H1 (cell line): Measurements from ENCODE around the gene MUC5AC. TPM values are rescaled to one million over a fixed set of nuclear protein-coding genes. Genes with fewer than 3 reads are reported as not detected.

ENCODE experiments used
- ZNF274 ChIP-seq: IDR thresholded peaks from 2 replicates; pipeline ENCODE4 v1.7.0; 2012; ENCODE audit warnings: low read length, borderline replicate concordance; ENCODE audit errors: extremely low read depth
- polyA plus RNA-seq, 7 experiments: library from polyadenylated mRNA; depleted of rRNA in 3 of 7; stranded (reverse) in 5 of 7; unstranded in 2 of 7; fragments of >200 nt in 5 of 7; fragments of 200-250 nt in 2 of 7; gene quantifications; 1 replicate in 5 of 7; 2 replicates in 1 of 7; 4 replicates in 1 of 7; pipeline versions ENCODE4 v1.2.1 to v1.2.3, GENCODE V29; 2011 to 2013; ENCODE audit warnings: missing spikeins in 2 of 7, mixed read lengths in 2 of 7
- total RNA-seq: library from RNA; stranded (reverse); fragmentation: NEBNext Ultra II Directional; extraction: Animal tissue kit (Norgen Biotek cat#: 25700); gene quantifications from 2 replicates; pipeline ENCODE4 v1.2.1, GENCODE V29; 2021
- TF ChIP-seq, protein P1 (sequence below): IDR thresholded peaks from 2 replicates; pipeline ENCODE4 v1.6.1; 2012; ENCODE audit warnings: low read length, inconsistent platforms

Gene MUC5AC
- total and polyA plus RNA-seq, 2 of the 8 experiments (the other 6 are each of a cell fraction or from before 2014, with no cell fraction given): not detected

DNA sequence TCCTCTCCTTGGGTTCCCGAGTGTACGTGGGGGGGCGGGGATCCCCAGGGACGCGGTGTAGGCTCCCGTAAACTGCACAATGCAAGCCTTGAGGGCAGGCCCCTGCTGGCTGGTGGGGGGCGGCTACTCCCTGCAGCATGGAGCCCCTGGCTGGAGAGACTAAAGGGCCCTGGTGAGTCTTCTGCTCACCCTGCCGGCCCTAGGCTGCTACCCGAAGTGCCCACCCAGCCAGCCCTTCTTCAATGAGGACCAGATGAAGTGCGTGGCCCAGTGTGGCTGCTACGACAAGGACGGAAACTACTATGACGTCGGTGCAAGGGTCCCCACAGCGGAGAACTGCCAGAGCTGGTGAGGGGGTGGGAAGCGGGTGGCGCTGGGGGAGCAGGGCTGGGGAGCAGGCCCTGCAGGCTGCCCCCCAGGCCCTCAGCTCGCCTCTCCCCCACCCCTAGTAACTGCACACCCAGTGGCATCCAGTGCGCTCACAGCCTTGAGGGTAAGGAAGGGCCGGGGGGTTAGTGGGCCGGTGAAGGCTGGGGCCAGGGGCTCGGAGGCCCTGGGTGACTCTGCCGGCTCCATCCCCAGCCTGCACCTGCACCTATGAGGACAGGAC lies 81.9 kb downstream of the MUC5AC start (continued):
- no peak for TF ChIP-seq ZNF274
- TF ChIP-seq, protein P1, sequence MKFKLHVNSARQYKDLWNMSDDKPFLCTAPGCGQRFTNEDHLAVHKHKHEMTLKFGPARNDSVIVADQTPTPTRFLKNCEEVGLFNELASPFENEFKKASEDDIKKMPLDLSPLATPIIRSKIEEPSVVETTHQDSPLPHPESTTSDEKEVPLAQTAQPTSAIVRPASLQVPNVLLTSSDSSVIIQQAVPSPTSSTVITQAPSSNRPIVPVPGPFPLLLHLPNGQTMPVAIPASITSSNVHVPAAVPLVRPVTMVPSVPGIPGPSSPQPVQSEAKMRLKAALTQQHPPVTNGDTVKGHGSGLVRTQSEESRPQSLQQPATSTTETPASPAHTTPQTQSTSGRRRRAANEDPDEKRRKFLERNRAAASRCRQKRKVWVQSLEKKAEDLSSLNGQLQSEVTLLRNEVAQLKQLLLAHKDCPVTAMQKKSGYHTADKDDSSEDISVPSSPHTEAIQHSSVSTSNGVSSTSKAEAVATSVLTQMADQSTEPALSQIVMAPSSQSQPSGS: no peak
